Measurements from ENCODE around the gene PAFAH1B1.

DNA sequence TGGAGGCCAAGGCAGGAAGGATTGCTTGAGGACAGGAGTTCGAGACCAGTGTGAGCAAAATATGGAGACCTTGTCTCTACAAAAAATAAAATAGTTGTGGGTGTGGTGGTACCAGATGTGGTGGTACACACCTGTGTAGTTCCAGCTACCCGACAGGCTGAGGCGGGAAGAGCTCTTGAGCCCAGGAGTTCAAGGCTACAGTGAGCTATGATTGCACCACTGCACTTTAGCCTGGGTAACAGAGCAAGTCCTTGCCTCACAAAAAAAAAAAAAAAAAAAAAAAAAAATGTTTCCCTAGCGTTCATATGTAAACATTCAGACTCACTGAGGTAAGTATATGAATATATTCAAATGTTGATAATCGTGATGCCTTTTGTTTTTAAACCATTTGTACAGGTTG lies 78.6 kb downstream of the PAFAH1B1 start:
- TF ChIP-seq, protein P1, sequence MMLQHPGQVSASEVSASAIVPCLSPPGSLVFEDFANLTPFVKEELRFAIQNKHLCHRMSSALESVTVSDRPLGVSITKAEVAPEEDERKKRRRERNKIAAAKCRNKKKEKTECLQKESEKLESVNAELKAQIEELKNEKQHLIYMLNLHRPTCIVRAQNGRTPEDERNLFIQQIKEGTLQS (CRISPR knock-in tag; conservative IDR thresholded peaks at IDR 0.05): no peak
- TF ChIP-seq CBFB (CRISPR knock-in tag; IDR thresholded peaks at IDR 0.05; ENCODE audit: low read depth) (no peak), ZNF138 (CRISPR knock-in tag; conservative IDR thresholded peaks at IDR 0.05) (no peak), ZNF232 (CRISPR knock-in tag; IDR thresholded peaks at IDR 0.05) (no peak), ZBTB21 (CRISPR knock-in tag; IDR thresholded peaks at IDR 0.05; ENCODE audit: borderline replicate concordance) (no peak)
- TF ChIP-seq, protein P2, sequence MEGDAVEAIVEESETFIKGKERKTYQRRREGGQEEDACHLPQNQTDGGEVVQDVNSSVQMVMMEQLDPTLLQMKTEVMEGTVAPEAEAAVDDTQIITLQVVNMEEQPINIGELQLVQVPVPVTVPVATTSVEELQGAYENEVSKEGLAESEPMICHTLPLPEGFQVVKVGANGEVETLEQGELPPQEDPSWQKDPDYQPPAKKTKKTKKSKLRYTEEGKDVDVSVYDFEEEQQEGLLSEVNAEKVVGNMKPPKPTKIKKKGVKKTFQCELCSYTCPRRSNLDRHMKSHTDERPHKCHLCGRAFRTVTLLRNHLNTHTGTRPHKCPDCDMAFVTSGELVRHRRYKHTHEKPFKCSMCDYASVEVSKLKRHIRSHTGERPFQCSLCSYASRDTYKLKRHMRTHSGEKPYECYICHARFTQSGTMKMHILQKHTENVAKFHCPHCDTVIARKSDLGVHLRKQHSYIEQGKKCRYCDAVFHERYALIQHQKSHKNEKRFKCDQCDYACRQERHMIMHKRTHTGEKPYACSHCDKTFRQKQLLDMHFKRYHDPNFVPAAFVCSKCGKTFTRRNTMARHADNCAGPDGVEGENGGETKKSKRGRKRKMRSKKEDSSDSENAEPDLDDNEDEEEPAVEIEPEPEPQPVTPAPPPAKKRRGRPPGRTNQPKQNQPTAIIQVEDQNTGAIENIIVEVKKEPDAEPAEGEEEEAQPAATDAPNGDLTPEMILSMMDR (IDR thresholded peaks at IDR 0.05): no peak
- TF ChIP-seq, protein P3, sequence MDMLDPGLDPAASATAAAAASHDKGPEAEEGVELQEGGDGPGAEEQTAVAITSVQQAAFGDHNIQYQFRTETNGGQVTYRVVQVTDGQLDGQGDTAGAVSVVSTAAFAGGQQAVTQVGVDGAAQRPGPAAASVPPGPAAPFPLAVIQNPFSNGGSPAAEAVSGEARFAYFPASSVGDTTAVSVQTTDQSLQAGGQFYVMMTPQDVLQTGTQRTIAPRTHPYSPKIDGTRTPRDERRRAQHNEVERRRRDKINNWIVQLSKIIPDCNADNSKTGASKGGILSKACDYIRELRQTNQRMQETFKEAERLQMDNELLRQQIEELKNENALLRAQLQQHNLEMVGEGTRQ (CRISPR knock-in tag; IDR thresholded peaks at IDR 0.05): no peak

Measured in WTC11 (cell line).